Neutrophil (primary cell): ENCODE measurements around the gene KYAT1.
"Not testable (repeated sequence)": the region's sequence is repeated elsewhere in the genome, so short reads cannot be mapped to it uniquely, and the experiment has no call there.

Experiments used
- H3K27ac ChIP-seq: fragments of 200-600 bp; sonication (generic); 2 replicates; pipeline ENCODE4 v1.5.1; 2016; ENCODE audit warnings: mild to moderate bottlenecking, moderate library complexity
- H3K27me3 ChIP-seq: fragments of 200-600 bp; sonication (generic); 2 replicates; pipeline ENCODE4 v1.6.0; 2016; ENCODE audit warnings: mild to moderate bottlenecking
- H3K36me3 ChIP-seq: fragments of 200-600 bp; sonication (generic); 2 replicates; pipeline ENCODE4 v1.5.1; 2017
- H3K4me1 ChIP-seq, 2 experiments: fragments of 200-600 bp in 1 of 2; sonication (generic) in 1 of 2; 1 replicate in 1 of 2; 2 replicates in 1 of 2; pipeline versions ENCODE4 v1.5.1 to v1.6.1; 2013 to 2016; ENCODE audit warnings: low read depth in 1 of 2, low read length in 1 of 2, mild to moderate bottlenecking in 1 of 2, moderate library complexity in 1 of 2; ENCODE audit not compliant: control insufficient read depth in 1 of 2, insufficient read depth in 1 of 2
- H3K4me3 ChIP-seq, 2 experiments: fragments of 200-600 bp in 1 of 2; sonication (generic) in 1 of 2; 1 replicate in 1 of 2; 2 replicates in 1 of 2; pipeline ENCODE4 v1.5.1; 2013 to 2016; ENCODE audit warnings: low read depth in 1 of 2, low read length in 1 of 2, mild to moderate bottlenecking in 1 of 2, moderate library complexity in 1 of 2
- H3K9me3 ChIP-seq: fragments of 200-600 bp; sonication (generic); 2 replicates; pipeline ENCODE4 v1.5.1; 2016
- TF ChIP-seq, protein P1 (sequence below): fragments of 200-600 bp; sonication (generic); IDR thresholded peaks from 2 replicates; pipeline ENCODE4 v1.5.1; 2016; ENCODE audit warnings: antibody characterized with exemption

KYAT1 gene

DNA sequence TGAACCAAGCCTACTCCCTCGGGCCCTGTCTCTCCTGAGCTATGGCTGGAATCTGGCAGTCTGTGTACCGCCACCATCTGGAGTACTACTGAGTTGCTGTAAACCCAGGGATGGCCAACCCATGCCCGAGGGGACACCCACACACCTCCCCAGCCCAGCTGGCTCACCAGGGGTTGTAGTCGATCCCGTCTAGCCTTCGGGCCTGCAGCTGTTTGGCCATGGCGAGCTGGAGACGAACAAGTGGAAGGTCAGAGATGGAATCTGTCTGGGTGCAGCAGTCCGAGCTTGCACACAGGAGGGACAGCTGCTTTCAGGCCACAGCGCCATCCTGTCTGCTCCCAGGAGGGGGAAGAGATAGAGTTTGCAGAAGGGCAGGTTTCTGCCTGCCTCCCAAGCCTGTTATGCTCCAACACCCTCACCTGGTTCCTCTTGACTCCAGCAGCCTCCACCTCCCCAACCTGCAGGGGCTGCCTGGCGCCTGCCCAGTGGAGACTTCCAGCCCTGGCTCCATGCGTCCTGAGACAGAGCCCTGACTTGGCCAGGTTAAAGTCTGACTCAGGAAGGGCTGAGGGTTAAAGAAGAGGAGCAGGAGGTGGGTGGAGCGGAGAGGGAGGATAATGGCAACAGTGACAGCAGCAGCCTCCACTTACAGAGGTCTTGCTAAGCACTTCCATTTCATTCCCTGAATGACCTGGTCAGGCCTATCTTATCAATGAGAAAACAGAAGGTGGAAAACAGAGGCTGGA lies 36.4 kb downstream of the KYAT1 start:
- no peaks in the 10 kb centered on the region for H3K4me1 ChIP-seq
- H3K4me3 ChIP-seq = no peak overlapping the region
- H3K36me3 ChIP-seq = peaks cover 8% of the 10 kb centered on the region
- H3K27me3 ChIP-seq = no peaks in the 10 kb centered on the region
- H3K9me3 ChIP-seq = no peaks in the 10 kb centered on the region
- TF ChIP-seq, protein P1, sequence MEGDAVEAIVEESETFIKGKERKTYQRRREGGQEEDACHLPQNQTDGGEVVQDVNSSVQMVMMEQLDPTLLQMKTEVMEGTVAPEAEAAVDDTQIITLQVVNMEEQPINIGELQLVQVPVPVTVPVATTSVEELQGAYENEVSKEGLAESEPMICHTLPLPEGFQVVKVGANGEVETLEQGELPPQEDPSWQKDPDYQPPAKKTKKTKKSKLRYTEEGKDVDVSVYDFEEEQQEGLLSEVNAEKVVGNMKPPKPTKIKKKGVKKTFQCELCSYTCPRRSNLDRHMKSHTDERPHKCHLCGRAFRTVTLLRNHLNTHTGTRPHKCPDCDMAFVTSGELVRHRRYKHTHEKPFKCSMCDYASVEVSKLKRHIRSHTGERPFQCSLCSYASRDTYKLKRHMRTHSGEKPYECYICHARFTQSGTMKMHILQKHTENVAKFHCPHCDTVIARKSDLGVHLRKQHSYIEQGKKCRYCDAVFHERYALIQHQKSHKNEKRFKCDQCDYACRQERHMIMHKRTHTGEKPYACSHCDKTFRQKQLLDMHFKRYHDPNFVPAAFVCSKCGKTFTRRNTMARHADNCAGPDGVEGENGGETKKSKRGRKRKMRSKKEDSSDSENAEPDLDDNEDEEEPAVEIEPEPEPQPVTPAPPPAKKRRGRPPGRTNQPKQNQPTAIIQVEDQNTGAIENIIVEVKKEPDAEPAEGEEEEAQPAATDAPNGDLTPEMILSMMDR = no peak
- H3K27ac ChIP-seq = no peak overlapping the region

DNA sequence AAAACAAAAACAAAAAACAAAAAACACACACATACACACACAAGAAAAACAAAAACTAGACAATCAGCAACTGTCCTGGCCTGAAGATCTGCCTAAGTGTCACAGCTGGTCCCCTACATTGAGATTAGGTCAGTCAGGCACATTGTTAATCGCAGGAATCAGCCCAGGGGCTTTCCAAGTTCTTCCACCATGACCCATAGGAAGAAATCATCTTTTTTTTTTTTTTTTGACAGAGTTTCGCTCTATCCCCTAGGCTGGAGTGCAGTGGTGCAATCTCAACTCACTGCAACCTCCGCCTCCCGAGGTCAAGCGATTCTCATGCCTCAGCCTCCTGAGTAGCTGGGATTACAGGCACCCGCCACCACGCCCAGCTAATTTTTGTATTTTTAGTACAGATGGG lies 38.6 kb downstream of the KYAT1 start:
- not testable (repeated sequence) for H3K27ac ChIP-seq, H3K4me3 ChIP-seq, H3K36me3 ChIP-seq, H3K9me3 ChIP-seq, H3K4me1 ChIP-seq, H3K27me3 ChIP-seq

DNA sequence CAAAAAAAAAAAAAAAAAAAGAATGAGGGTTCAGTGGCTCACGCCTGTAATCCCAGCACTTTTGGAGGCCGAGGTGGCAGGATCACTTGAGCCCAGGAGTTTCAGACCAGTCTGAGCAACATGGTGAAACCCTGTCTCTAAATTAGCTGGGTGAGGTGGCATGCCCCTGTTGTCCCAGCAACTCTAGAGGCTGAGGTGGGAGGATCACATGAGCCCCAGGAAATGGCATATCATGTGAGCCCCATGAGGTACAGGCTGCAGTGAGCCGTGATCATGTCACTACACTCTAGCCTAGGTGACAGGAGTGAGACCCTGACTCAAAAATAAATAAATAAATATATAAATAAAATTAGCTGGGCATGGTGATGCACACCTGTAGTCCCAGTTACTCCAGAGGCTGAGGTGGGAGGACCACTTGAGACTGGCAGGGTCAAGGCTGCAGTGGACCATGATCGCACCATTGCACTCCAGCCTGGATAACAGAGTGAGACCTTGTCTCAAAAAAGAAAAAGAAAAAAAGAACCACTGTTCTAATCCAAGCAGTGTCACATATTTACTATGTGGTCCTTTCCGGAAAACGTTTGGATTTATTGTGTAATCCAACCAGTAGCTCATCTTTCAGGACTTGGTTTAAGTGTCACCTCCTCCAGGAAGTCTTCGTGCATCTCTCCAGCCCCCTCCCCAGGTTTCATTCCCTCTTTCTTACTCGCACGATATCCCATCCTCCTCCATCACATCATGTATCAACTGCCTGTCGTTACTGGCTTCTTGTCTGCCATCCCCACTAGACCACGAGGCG lies 39.9 kb downstream of the KYAT1 start:
- TF ChIP-seq, protein P1 = no peak
- Histone ChIP-seq H3K27me3 (no peaks in the 10 kb centered on the region), H3K36me3 (peaks cover 11% of the 10 kb centered on the region), H3K9me3 (no peaks in the 10 kb centered on the region), H3K4me3 (no peak overlapping the region), H3K4me1 (no peaks in the 10 kb centered on the region), H3K27ac (no peak overlapping the region)

DNA sequence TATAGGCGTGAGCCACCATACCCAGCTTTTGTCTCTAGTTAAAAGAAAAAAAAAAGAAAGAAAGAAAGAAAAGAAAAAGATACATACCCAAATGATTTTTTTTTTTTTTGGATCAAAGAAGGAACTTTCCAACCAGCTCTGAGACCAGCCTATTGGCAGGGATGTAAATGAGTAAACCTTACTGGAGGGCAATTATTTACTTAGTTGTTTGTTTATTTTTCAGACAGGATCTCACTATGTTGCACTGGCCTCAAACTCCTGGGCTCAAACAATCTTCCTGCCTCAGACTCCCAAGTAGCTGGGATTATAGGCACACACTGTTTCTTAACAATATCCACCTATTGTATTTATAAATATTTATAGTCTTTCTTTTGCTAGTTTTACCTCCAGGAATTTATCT lies 41.2 kb downstream of the KYAT1 start:
- peaks cover 11% of the 10 kb centered on the region for H3K36me3 ChIP-seq

DNA sequence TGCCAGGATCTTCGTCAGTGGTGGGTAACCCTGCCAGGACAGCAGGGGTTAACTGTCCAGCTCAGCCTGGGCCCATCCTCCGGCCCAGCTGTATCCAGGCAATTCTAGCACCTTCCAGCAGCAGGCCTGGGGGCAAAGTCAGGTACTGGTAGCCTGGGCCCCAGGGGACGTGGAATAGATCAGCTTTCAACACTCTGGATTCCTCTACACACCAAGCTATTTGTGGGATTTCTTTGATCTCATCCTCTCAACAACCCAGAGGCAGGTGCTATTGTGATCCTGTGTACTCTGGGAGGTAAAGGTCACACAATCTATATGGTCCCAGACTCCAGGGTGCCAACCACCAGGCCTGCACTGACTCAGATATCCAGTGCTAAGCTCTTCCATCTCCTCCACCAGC lies 43.4 kb downstream of the KYAT1 start:
- no peaks in the 10 kb centered on the region for H3K4me1 ChIP-seq
- no peak overlapping the region for H3K4me3 ChIP-seq
- no peaks in the 10 kb centered on the region for H3K9me3 ChIP-seq
- peaks cover 15% of the 10 kb centered on the region for H3K36me3 ChIP-seq
- TF ChIP-seq, protein P1 = no peak
- no peak overlapping the region for H3K27ac ChIP-seq
- no peaks in the 10 kb centered on the region for H3K27me3 ChIP-seq

More for the DNA sequence above, 41.2 kb downstream of the KYAT1 start:
- Histone ChIP-seq H3K4me1 (no peaks in the 10 kb centered on the region), H3K27me3 (no peaks in the 10 kb centered on the region), H3K27ac (no peak overlapping the region), H3K4me3 (no peak overlapping the region), H3K9me3 (no peaks in the 10 kb centered on the region)
- TF ChIP-seq, protein P1 = no peak
